AG08396 (cell line): ENCODE results near the gene MATN1.

Experiments
- DNase-seq: peaks from one replicate; pipeline ENCODE4 v3.0.0; 2012; ENCODE audit warnings: low spot score, mixed read lengths

Gene MATN1

GRCh38 chr1:30757352-30758120, 34.2 kb upstream of the MATN1 start, which contains the start of gene LAPTM5:
Gene LAPTM5 (minus strand): TSS chr1:30757774. CDS start chr1:30757745, 29 bp downstream.
- no peak for DNase-seq

GRCh38 chr1:30756545-30757351, 33.4 kb upstream of the MATN1 start:
- DNase-seq = peak; percentile 81

- no peak for DNase-seq
These were observed 32.8 kb upstream of the MATN1 start for GRCh38 chr1:30756206-30756544.

GRCh38 chr1:30755746-30756145, 32.4 kb upstream of the MATN1 start:
- DNase-seq = no peak

- no peak for DNase-seq
These were observed 31.9 kb upstream of the MATN1 start for GRCh38 chr1:30755334-30755733.

GRCh38 chr1:30754684-30755171, 31.3 kb upstream of the MATN1 start:
- DNase-seq = no peak

GRCh38 chr1:30753660-30754123, 30.3 kb upstream of the MATN1 start:
- no peak for DNase-seq

GRCh38 chr1:30753118-30753517, 29.7 kb upstream of the MATN1 start:
- DNase-seq = no peak

GRCh38 chr1:30752651-30752908, 29.2 kb upstream of the MATN1 start:
- no peak for DNase-seq

- DNase-seq = no peak
These were observed 28.7 kb upstream of the MATN1 start for GRCh38 chr1:30751830-30752650.

- DNase-seq = no peak
These were observed 27.4 kb upstream of the MATN1 start for GRCh38 chr1:30750731-30751291.

- no peak for DNase-seq
These were observed 26.6 kb upstream of the MATN1 start for GRCh38 chr1:30749691-30750583.

GRCh38 chr1:30748699-30749401, 25.5 kb upstream of the MATN1 start:
- DNase-seq = no peak

GRCh38 chr1:30748098-30748698, 24.8 kb upstream of the MATN1 start:
- DNase-seq = no peak

- DNase-seq = no peak
These were observed 23.9 kb upstream of the MATN1 start for GRCh38 chr1:30747033-30748008.

GRCh38 chr1:30746212-30747032, 23.0 kb upstream of the MATN1 start:
- no peak for DNase-seq

- no peak for DNase-seq
These were observed 22.4 kb upstream of the MATN1 start for GRCh38 chr1:30745834-30746208.
